HCT116 (cell line): ENCODE measurements around the gene NSMCE3. TPM values are rescaled to one million over a fixed set of nuclear protein-coding genes. Genes with fewer than 3 reads are reported as not detected.

Experiments used
- ATAC-seq: fragments of 200-7000 bp; cut with Tn5 transposase; 2 replicates; pipeline ENCODE4 v1.9.1; 2020; ENCODE audit warnings: mild to moderate bottlenecking, moderate library complexity
- BruUV-seq: library from RNA; stranded (reverse); fragments of 400-500 nt; replicated peaks from 2 replicates; lab custom pipeline; 2021; lab: Mats Ljungman, UMichigan
- CTCF ChIA-PET: fragments of 300-600 bp; sonication (Branson Sonifier 250); formaldehyde crosslinking; loops from one replicate; lab custom pipeline; 2021; ENCODE audit warnings: antibody characterized with exemption; lab: Charles Lee
- POLR2A ChIA-PET: fragments of 300-600, 350-600 bp; sonication (Branson Sonifier 250); formaldehyde crosslinking; loops from one replicate; lab custom pipeline; 2021; ENCODE audit warnings: antibody characterized with exemption; lab: Charles Lee
- RAD21 ChIA-PET, 2 experiments: fragments of 300-600 bp; sonication (Branson Sonifier 250); formaldehyde crosslinking; loops; one replicate each; lab custom pipeline; 2023; ENCODE audit warnings: low total read pairs in 2 of 2; ENCODE audit not compliant: uncharacterized antibody in 2 of 2, unreplicated experiment in 2 of 2, low non-redundant PET in 1 of 2; lab: Charles Lee
- DNase-seq: peaks from one replicate; pipeline ENCODE4 v3.0.0-alpha.2; 2010; ENCODE audit warnings: low read depth, low spot score
- H2AFZ ChIP-seq: fragments of 200-600 bp; shearing (Covaris generic), sonication (generic); 2 replicates; pipeline ENCODE4 v1.6.1; 2017; ENCODE audit warnings: low read depth, mixed run types, mixed read lengths, antibody characterized with exemption, low read length; ENCODE audit not compliant: poor library complexity, severe bottlenecking
- H3K27ac ChIP-seq: 2 replicates; pipeline ENCODE4 v1.5.1; 2012; ENCODE audit warnings: low read depth, low read length
- H3K27me3 ChIP-seq: fragments of 200-600 bp; sonication (generic); 2 replicates; pipeline ENCODE4 v1.6.1; 2016; ENCODE audit warnings: mixed run types, low read length, mixed read lengths; ENCODE audit not compliant: insufficient read depth
- H3K36me3 ChIP-seq, 2 experiments: fragments of 200-500 bp in 1 of 2; fragments of 200-600 bp in 1 of 2; sonication (Bioruptor generic) in 1 of 2; sonication (generic) in 1 of 2; 2 replicates each; pipeline versions ENCODE4 v1.5.1 to v1.6.1; 2014 to 2016; ENCODE audit warnings: low read length in 2 of 2, inconsistent platforms in 1 of 2, mixed read lengths in 1 of 2, mixed run types in 1 of 2; ENCODE audit not compliant: insufficient read depth in 2 of 2, control insufficient read depth in 1 of 2
- H3K4me1 ChIP-seq, 2 experiments: fragments of 200-600 bp in 1 of 2; sonication (generic) in 1 of 2; 2 replicates each; pipeline versions ENCODE4 v1.5.1 to v1.6.1; 2012 to 2017; ENCODE audit warnings: low read length in 2 of 2, inconsistent platforms in 1 of 2, mild to moderate bottlenecking in 1 of 2, mixed read lengths in 1 of 2, mixed run types in 1 of 2, moderate library complexity in 1 of 2; ENCODE audit not compliant: insufficient read depth in 2 of 2, control insufficient read depth in 1 of 2
- H3K4me2 ChIP-seq: fragments of 200-600 bp; sonication (generic); 2 replicates; pipeline ENCODE4 v1.6.1; 2017; ENCODE audit warnings: mixed run types, low read length, mixed read lengths
- H3K4me3 ChIP-seq, 2 experiments: fragments of 200-600 bp in 1 of 2; sonication (generic) in 1 of 2; replicated peaks in 1 of 2; 2 replicates each; pipeline ENCODE4 v1.5.1; 2011 to 2016; ENCODE audit warnings: low read length in 2 of 2, control low read depth in 1 of 2, low read depth in 1 of 2, mild to moderate bottlenecking in 1 of 2, mixed read lengths in 1 of 2, mixed run types in 1 of 2
- H3K79me2 ChIP-seq: fragments of 200-600 bp; sonication (generic); 2 replicates; pipeline ENCODE4 v1.6.1; 2017; ENCODE audit warnings: mild to moderate bottlenecking, mixed run types, low read length, moderate library complexity, mixed read lengths; ENCODE audit not compliant: insufficient read depth
- H3K9ac ChIP-seq: fragments of 200-600 bp; sonication (generic); 2 replicates; pipeline ENCODE4 v1.6.1; 2016; ENCODE audit warnings: low read length, mixed read lengths
- H3K9me2 ChIP-seq: fragments of 200-600 bp; sonication (generic), shearing (Covaris generic); 2 replicates; pipeline ENCODE4 v1.6.1; 2017; ENCODE audit warnings: mixed run types, mild to moderate bottlenecking, moderate library complexity; ENCODE audit not compliant: insufficient read depth
- H3K9me3 ChIP-seq, 2 experiments: fragments of 200-500 bp in 1 of 2; fragments of 200-600 bp in 1 of 2; sonication (Bioruptor generic) in 1 of 2; sonication (generic) in 1 of 2; 2 replicates each; pipeline ENCODE4 v1.6.1; 2014 to 2017; ENCODE audit warnings: low read length in 2 of 2, mixed read lengths in 2 of 2, inconsistent platforms in 1 of 2, low read depth in 1 of 2, mild to moderate bottlenecking in 1 of 2, mixed run types in 1 of 2, moderate library complexity in 1 of 2; ENCODE audit not compliant: control insufficient read depth in 1 of 2, insufficient read depth in 1 of 2
- H4K20me1 ChIP-seq: fragments of 200-600 bp; sonication (generic), shearing (Covaris generic); 2 replicates; pipeline ENCODE4 v1.6.1; 2017; ENCODE audit warnings: mixed run types, mild to moderate bottlenecking, moderate library complexity; ENCODE audit not compliant: insufficient read depth
- CEBPB ChIP-seq: IDR thresholded peaks from 2 replicates; pipeline ENCODE4 v1.6.1; 2012; ENCODE audit warnings: low read depth
- EZH2phosphoT487 ChIP-seq: fragments of 200-600 bp; IDR thresholded peaks from 2 replicates; pipeline ENCODE4 v1.6.1; 2018; ENCODE audit warnings: antibody characterized with exemption, borderline replicate concordance
- FOSL1 ChIP-seq: IDR thresholded peaks from 2 replicates; pipeline ENCODE4 v1.6.1; 2012; ENCODE audit warnings: low read depth
- JUND ChIP-seq: IDR thresholded peaks from 2 replicates; pipeline ENCODE4 v1.6.1; 2012
- POLR2AphosphoS5 ChIP-seq: IDR thresholded peaks from 2 replicates; pipeline ENCODE4 v1.6.1; 2011; ENCODE audit warnings: mild to moderate bottlenecking, low read depth, low read length, moderate library complexity
- SP1 ChIP-seq: IDR thresholded peaks from 2 replicates; pipeline ENCODE4 v1.6.1; 2012; ENCODE audit warnings: low read depth
- TCF7L2 ChIP-seq: IDR thresholded peaks from 2 replicates; pipeline ENCODE4 v1.7.0; 2011; ENCODE audit warnings: borderline replicate concordance, inconsistent platforms; ENCODE audit not compliant: insufficient read depth, insufficient read length; ENCODE audit errors: extremely low read depth
- ZFX ChIP-seq: fragments of 450-650 bp; IDR thresholded peaks from 2 replicates; pipeline ENCODE4 v1.6.1; 2017
- intact Hi-C: fragments of 100-400 bp; cut with micrococcal nuclease; formaldehyde crosslinking; loops from 2 replicates; pipeline ENCODE4 v1.10.0; 2022
- total RNA-seq: library from RNA; stranded (reverse); gene quantifications from one replicate; pipeline ENCODE4 v1.2.1, GENCODE V29; 2021; ENCODE audit not compliant: unreplicated experiment
- TF ChIP-seq, protein P1 (sequence below): IDR thresholded peaks from 2 replicates; pipeline ENCODE4 v1.6.1; 2012

The NSMCE3 gene
- total RNA-seq, 1 experiment from 2014 or later = 5.7 TPM

DNA sequence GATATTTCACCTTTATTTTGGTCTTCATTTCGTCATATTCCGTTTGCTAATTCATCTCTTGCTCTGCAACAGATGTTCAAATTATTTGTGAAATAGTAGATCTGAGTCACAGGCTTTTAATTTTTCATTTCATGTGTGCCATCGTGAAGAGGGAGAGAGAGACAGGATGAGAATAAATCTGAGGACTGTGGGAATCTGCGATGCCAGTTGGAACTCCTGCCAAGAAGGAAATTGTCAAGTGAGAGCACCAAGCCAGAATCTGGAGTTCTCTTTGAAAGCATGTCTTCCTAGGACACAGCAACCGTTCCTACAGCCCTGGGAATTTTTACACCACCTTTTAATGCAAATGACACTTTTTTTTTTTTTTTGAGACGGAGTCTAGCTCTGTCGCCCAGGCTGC is 48.8 kb downstream of the NSMCE3 start:
- H3K4me1 ChIP-seq = no peaks in the 10 kb centered on the region
- POLR2A ChIA-PET = no interaction called here
- RAD21 ChIA-PET = no interaction called here
- no peak overlapping the region for H3K4me2 ChIP-seq
- H4K20me1 ChIP-seq = no peaks in the 10 kb centered on the region
- H3K9me2 ChIP-seq = no peaks in the 10 kb centered on the region
- H3K4me3 ChIP-seq = no peak overlapping the region
- H3K79me2 ChIP-seq = no peaks in the 10 kb centered on the region
- H2AFZ ChIP-seq = no peak overlapping the region
- no peaks in the 10 kb centered on the region for H3K9me3 ChIP-seq
- TF ChIP-seq FOSL1 (no peak), JUND (no peak)
- no peak overlapping the region for H3K27ac ChIP-seq
- BruUV-seq = no TSS peak
- H3K27me3 ChIP-seq = peaks cover 35% of the 10 kb centered on the region
- DNase-seq (no peak), ATAC-seq (no peak)
- intact Hi-C loops = no loop called here
- CTCF ChIA-PET = no interaction called here
- no peaks in the 10 kb centered on the region for H3K36me3 ChIP-seq
- no peak overlapping the region for H3K9ac ChIP-seq

DNA sequence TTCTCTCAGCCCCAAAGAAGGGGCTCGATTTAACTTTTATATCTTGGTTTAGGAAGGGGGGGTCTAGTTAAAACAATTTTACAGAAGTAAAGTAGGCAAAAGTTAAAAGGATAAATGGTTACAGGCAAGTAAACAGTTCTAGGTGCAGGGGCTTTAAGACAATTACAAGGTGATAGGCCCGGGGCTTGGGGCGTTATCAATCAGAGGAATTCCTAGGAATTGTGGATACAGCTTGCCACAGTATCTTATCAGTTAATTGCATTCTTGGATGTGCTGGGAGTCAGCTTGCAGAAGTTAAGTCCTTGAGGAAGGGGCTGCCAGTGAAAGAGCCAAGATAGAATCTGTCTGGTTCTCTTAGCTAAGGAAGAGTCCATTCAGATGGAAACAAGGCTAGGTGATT is 52.7 kb downstream of the NSMCE3 start:
- DNase-seq = no peak
- Histone ChIP-seq H4K20me1 (no peaks in the 10 kb centered on the region), H3K27ac (no peak overlapping the region), H3K9me3 (no peaks in the 10 kb centered on the region), H2AFZ (no peak overlapping the region), H3K9me2 (no peaks in the 10 kb centered on the region), H3K4me3 (no peak overlapping the region), H3K9ac (no peak overlapping the region), H3K27me3 (peaks cover 28% of the 10 kb centered on the region), H3K36me3 (no peaks in the 10 kb centered on the region), H3K4me1 (no peaks in the 10 kb centered on the region), H3K79me2 (no peaks in the 10 kb centered on the region), H3K4me2 (no peak overlapping the region)
- no peak for ATAC-seq
- RAD21 ChIA-PET = no interaction called here
- BruUV-seq = no TSS peak
- TF ChIP-seq CEBPB (no peak), TCF7L2 (no peak), EZH2phosphoT487 (no peak), SP1 (no peak), ZFX (no peak), POLR2AphosphoS5 (no peak), JUND (no peak)
- TF ChIP-seq, protein P1, sequence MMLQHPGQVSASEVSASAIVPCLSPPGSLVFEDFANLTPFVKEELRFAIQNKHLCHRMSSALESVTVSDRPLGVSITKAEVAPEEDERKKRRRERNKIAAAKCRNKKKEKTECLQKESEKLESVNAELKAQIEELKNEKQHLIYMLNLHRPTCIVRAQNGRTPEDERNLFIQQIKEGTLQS = no peak
- POLR2A ChIA-PET = no interaction called here
- intact Hi-C loops = no loop called here
- CTCF ChIA-PET = no interaction called here
